Suppressor macrophage treated with lipopolysaccharide for 4 hours (primary cell): Measurements from ENCODE around the gene PER2.
"Not testable (repeated sequence)": the region's sequence is repeated elsewhere in the genome, so short reads cannot be mapped to it uniquely, and the experiment has no call there.

Experiments used
- DNase-seq: peaks from one replicate; pipeline ENCODE4 v3.0.0-alpha.2; 2020

PER2 gene

GRCh38 chr2:238287737-238288649 is at the start of gene PER2:
TSS of gene PER2 (minus strand) at chr2:238288610. CDS start at chr2:238277936, 10,674 bp downstream.
- DNase-seq: peak; percentile 69

- no peak for DNase-seq
These were observed 49.4 kb upstream of the PER2 start for GRCh38 chr2:238337846-238338245.

- no peak for DNase-seq
These were observed 48.5 kb upstream of the PER2 start for GRCh38 chr2:238336793-238337444.

- DNase-seq: no peak
These were observed 47.7 kb upstream of the PER2 start for GRCh38 chr2:238336151-238336550.

- not testable (repeated sequence) for DNase-seq
These were observed 47.2 kb upstream of the PER2 start for GRCh38 chr2:238335591-238335990.

GRCh38 chr2:238334885-238335284 is 46.5 kb upstream of the PER2 start:
- no peak for DNase-seq

GRCh38 chr2:238331916-238332315 is 43.5 kb upstream of the PER2 start:
- no peak for DNase-seq

- DNase-seq: no peak
These were observed 42.0 kb upstream of the PER2 start for GRCh38 chr2:238330391-238330790.

- DNase-seq: no peak
These were observed 39.3 kb upstream of the PER2 start for GRCh38 chr2:238327751-238328150.

- DNase-seq: no peak
These were observed 38.5 kb upstream of the PER2 start for GRCh38 chr2:238326801-238327365.

- DNase-seq: no peak
These were observed 37.3 kb upstream of the PER2 start for GRCh38 chr2:238325694-238326093.

GRCh38 chr2:238324248-238324647 is 35.8 kb upstream of the PER2 start:
- not testable (repeated sequence) for DNase-seq

GRCh38 chr2:238322001-238322411 is 33.6 kb upstream of the PER2 start:
- DNase-seq: no peak

- DNase-seq: no peak
These were observed 33.1 kb upstream of the PER2 start for GRCh38 chr2:238321467-238321866.

GRCh38 chr2:238320648-238321281 is 32.4 kb upstream of the PER2 start:
- DNase-seq: peak; percentile 23

GRCh38 chr2:238320246-238320647 is 31.8 kb upstream of the PER2 start, which contains the start of gene TRAF3IP1:
TSS of gene TRAF3IP1 (plus strand) at chr2:238320518. CDS start at chr2:238320663, 145 bp downstream.
- peak; percentile 92 for DNase-seq

GRCh38 chr2:238315031-238315595 is 26.7 kb upstream of the PER2 start:
- no peak for DNase-seq

GRCh38 chr2:238314576-238314975 is 26.2 kb upstream of the PER2 start:
- no peak for DNase-seq

GRCh38 chr2:238313991-238314350 is 25.6 kb upstream of the PER2 start:
- DNase-seq: no peak

- DNase-seq: no peak
These were observed 25.0 kb upstream of the PER2 start for GRCh38 chr2:238313289-238313990.

GRCh38 chr2:238310721-238311120 is 22.3 kb upstream of the PER2 start:
- not testable (repeated sequence) for DNase-seq

- DNase-seq: no peak
These were observed 19.8 kb upstream of the PER2 start for GRCh38 chr2:238308177-238308576.
